ENCODE measurements around the gene MATCAP1. TPM values are rescaled to one million over a fixed set of nuclear protein-coding genes. Genes with fewer than 3 reads are reported as not detected.

The MATCAP1 gene
- total RNA-seq, 2 donors from 2014 or later, result 11.9 to 31.6 TPM

- Histone ChIP-seq H3K36me3 (replicated peaks in 1 of 2; ENCODE audit: insufficient read depth in 1 of 2, low read depth in 2 of 2) (peaks cover 0 to 4% of the 10 kb centered on the region in 2 donors), H3K4me3 (no peak overlapping the region), H3K4me1 (peaks cover 25% of the 10 kb centered on the region), H3K27ac (no peak overlapping the region), H3K27me3 (no peaks in the 10 kb centered on the region), H3K9me3 (no peaks in the 10 kb centered on the region)
- TF ChIP-seq POLR2A (IDR thresholded peaks at IDR 0.05) (no peak), CTCF (IDR thresholded peaks at IDR 0.05) (no peak)
- DNase-seq (no peak), ATAC-seq (no peak)
- intact Hi-C loops (cut with DNase I), result no loop called here
- WGBS, 2 donors, result 16 to 18% methylated on average over 3 of the region's 3 CpGs
Observed at GRCh38 chr16:67223992-67224391, 40.2 kb upstream of the MATCAP1 start.

- H3K9me3 ChIP-seq, result no peaks in the 10 kb centered on the region
- no peak overlapping the region for H3K4me3 ChIP-seq
- H3K27ac ChIP-seq, result peak overlapping the region in 2 of 4 donors; percentile 13 to 19
- H3K27me3 ChIP-seq, result no peaks in the 10 kb centered on the region
- ATAC-seq (no peak), DNase-seq (peak in 2 of 4 donors; percentile 33 to 56)
- no peak for TF ChIP-seq CTCF (IDR thresholded peaks at IDR 0.05)
- no peak for TF ChIP-seq POLR2A (IDR thresholded peaks at IDR 0.05)
- peaks cover 33% of the 10 kb centered on the region for H3K4me1 ChIP-seq
- 74 to 86% methylated on average over 17 to 18 of the region's 18 CpGs for WGBS, 2 donors
- intact Hi-C loops (cut with DNase I), result no loop called here
- no peaks in the 10 kb centered on the region for H3K36me3 ChIP-seq (replicated peaks in 1 of 2; ENCODE audit: insufficient read depth in 1 of 2, low read depth in 2 of 2)
Observed at GRCh38 chr16:67216612-67217490, 33.1 kb upstream of the MATCAP1 start.

GRCh38 chr16:67215706-67216105 lies 31.9 kb upstream of the MATCAP1 start:
- no peak for DNase-seq
- intact Hi-C loops (cut with DNase I), result no loop called here
- H3K4me3 ChIP-seq, result no peak overlapping the region
- TF ChIP-seq POLR2A (IDR thresholded peaks at IDR 0.05), result no peak
- no peak for TF ChIP-seq CTCF (IDR thresholded peaks at IDR 0.05)
- no peak for ATAC-seq
- no peaks in the 10 kb centered on the region for H3K27me3 ChIP-seq
- H3K9me3 ChIP-seq, result no peaks in the 10 kb centered on the region
- 85 to 88% methylated on average over 5 of the region's 5 CpGs for WGBS, 2 donors
- H3K27ac ChIP-seq, result peak overlapping the region in 1 of 4 donors; percentile 81
- no peaks in the 10 kb centered on the region for H3K36me3 ChIP-seq (replicated peaks in 1 of 2; ENCODE audit: insufficient read depth in 1 of 2, low read depth in 2 of 2)
- peaks cover 33% of the 10 kb centered on the region for H3K4me1 ChIP-seq

GRCh38 chr16:67213197-67214019 lies 29.6 kb upstream of the MATCAP1 start:
- intact Hi-C loops (cut with DNase I), result no loop called here
- H3K9me3 ChIP-seq, result no peaks in the 10 kb centered on the region
- TF ChIP-seq CTCF (IDR thresholded peaks at IDR 0.05) (no peak), POLR2A (IDR thresholded peaks at IDR 0.05) (no peak)
- peaks cover 33% of the 10 kb centered on the region for H3K4me1 ChIP-seq
- H3K4me3 ChIP-seq, result no peak overlapping the region
- H3K36me3 ChIP-seq (replicated peaks in 1 of 2; ENCODE audit: insufficient read depth in 1 of 2, low read depth in 2 of 2), result no peaks in the 10 kb centered on the region
- 47 to 50% methylated on average over 6 to 8 of the region's 8 CpGs for WGBS, 2 donors
- H3K27ac ChIP-seq, result peak overlapping the region; percentile 50 to 81 (median 69)
- no peaks in the 10 kb centered on the region for H3K27me3 ChIP-seq
- DNase-seq (peak; percentile 67 to 83 (median 74)), ATAC-seq (peak; percentile 64)

All from body of pancreas (tissue), 4 donors.